ENCODE results near the gene RAB6B. TPM values are rescaled to one million over a fixed set of nuclear protein-coding genes. Genes with fewer than 3 reads are reported as not detected.

RAB6B gene
- total RNA-seq, 1 experiment from 2014 or later: 5.2 TPM

GRCh38 chr3:133853925-133854227 is 41.8 kb downstream of the RAB6B start:
- DNase-seq (ENCODE audit: low read depth, low spot score): no peak
- in situ Hi-C loops (cut with HindIII; ENCODE audit: low pct_unique_long_range_greater_than_20kb, low sequenced_read_pairs): no loop called here

GRCh38 chr3:133853063-133853924 is 42.4 kb downstream of the RAB6B start:
- DNase-seq (ENCODE audit: low read depth, low spot score): no peak
- in situ Hi-C loops (cut with HindIII; ENCODE audit: low pct_unique_long_range_greater_than_20kb, low sequenced_read_pairs): no loop called here

DNA sequence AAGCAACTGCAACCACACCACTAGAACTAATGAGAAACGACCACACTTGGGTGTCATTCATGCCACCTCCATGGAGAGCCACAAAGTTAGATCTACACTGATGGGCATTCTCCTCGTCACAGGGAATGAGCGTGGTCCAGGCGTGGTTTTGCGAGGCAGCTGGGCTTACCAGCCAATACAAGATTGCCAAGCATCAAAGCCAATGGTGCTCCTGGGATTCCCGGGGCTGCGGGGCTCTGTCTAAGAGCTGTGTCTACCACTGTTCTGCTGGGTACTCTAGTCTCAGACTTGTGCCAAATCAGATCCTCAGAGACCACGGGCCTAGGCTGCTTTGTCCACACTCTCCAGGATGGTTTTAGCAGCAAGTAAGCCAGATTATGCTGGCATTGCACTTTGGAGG is 43.8 kb downstream of the RAB6B start:
- in situ Hi-C loops (cut with HindIII; ENCODE audit: low pct_unique_long_range_greater_than_20kb, low sequenced_read_pairs): no loop called here
- DNase-seq (ENCODE audit: low read depth, low spot score): no peak

- DNase-seq (ENCODE audit: low read depth, low spot score): no peak
- in situ Hi-C loops (cut with HindIII; ENCODE audit: low pct_unique_long_range_greater_than_20kb, low sequenced_read_pairs): no loop called here
Observed at GRCh38 chr3:133851266-133851906, 44.3 kb downstream of the RAB6B start.

- in situ Hi-C loops (cut with HindIII; ENCODE audit: low pct_unique_long_range_greater_than_20kb, low sequenced_read_pairs): no loop called here
- DNase-seq (ENCODE audit: low read depth, low spot score): no peak
Observed at GRCh38 chr3:133850034-133850433, 45.6 kb downstream of the RAB6B start.

- in situ Hi-C loops (cut with HindIII; ENCODE audit: low pct_unique_long_range_greater_than_20kb, low sequenced_read_pairs): no loop called here
- DNase-seq (ENCODE audit: low read depth, low spot score): no peak
Observed at GRCh38 chr3:133849346-133849745, 46.3 kb downstream of the RAB6B start.

DNA sequence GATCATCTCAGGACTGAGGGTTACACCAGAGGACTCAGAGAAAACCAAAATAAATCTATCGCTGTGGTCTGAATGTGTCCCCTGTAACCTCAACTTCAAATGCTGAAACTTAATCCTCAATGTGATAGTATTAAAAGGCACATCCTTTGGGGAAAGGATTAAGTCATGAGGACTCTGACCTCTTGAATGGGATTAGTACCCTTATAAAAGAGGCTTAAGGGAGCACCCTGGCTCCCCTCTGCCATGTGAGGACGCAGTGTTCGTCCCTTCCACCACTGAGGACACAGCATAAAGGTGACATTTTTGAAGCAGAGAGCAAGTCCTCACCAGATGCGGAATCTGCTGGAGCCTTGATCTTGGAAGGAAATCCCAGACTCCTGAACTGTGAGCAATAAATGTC is 50.6 kb downstream of the RAB6B start:
- in situ Hi-C loops (cut with HindIII; ENCODE audit: low pct_unique_long_range_greater_than_20kb, low sequenced_read_pairs): no loop called here
- DNase-seq (ENCODE audit: low read depth, low spot score): no peak

DNA sequence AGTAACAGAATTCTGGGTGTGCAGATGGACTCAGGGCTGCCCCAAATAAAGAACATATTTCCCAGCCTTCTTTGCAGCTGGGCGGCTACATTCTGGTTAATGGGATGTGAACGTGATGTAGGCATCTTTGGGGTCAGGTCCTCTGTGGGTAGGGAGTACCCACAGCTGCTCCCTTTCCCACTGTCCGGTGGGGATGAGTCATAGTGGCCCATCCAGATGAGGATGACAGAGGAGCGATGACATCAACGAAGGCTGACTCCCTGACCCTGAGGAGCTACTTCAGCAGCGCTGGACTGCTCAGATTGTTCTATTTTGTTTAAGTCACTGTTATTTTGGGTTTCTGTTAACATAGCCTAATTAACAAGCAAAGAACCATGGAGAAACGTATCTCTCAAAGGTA is 52.0 kb downstream of the RAB6B start:
- in situ Hi-C loops (cut with HindIII; ENCODE audit: low pct_unique_long_range_greater_than_20kb, low sequenced_read_pairs): no loop called here
- DNase-seq (ENCODE audit: low read depth, low spot score): no peak

DNA sequence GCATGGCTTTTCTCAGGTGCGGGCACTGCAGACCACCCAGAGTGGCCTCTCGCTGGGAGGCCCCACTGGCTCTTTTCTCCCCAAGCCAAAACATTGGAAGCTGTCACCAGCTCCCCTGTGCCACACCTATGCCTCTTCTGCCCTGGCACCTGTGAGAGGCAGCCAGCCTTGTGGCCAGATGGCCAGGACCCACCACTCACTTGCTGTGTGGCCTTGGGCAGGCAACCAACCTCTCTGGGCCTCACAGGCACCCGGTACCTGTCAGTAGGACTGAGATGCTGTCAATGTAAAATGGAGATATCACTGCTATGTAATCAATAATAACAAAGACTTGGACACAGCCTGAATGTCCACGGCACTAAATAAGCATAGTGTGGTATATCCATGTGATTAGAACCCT is 53.5 kb downstream of the RAB6B start:
- no peak for DNase-seq (ENCODE audit: low read depth, low spot score)
- in situ Hi-C loops (cut with HindIII; ENCODE audit: low pct_unique_long_range_greater_than_20kb, low sequenced_read_pairs): no loop called here

- in situ Hi-C loops (cut with HindIII; ENCODE audit: low pct_unique_long_range_greater_than_20kb, low sequenced_read_pairs): no loop called here
- DNase-seq (ENCODE audit: low read depth, low spot score): no peak
Observed at GRCh38 chr3:133841196-133841595, 54.5 kb downstream of the RAB6B start.

DNA sequence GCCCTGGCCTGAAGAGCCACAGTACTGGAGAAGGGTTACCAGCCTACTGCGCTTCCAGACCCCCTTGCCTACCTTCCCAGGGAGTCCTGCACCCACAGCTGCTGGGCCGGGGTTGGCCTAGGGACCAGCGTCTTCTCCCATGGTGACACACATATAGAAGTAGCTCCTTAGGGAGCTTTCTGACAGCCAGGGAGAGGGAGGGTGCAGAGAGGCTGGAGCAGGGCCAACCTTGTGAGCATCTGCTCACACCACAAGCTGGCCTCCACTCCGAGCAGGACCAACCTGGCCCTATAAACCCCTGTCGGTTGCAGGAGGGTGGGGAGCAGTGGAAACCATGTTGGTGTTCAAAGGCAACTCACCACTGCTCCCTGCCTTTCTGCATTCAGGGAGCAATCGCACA is 54.9 kb downstream of the RAB6B start:
- in situ Hi-C loops (cut with HindIII; ENCODE audit: low pct_unique_long_range_greater_than_20kb, low sequenced_read_pairs): no loop called here

DNA sequence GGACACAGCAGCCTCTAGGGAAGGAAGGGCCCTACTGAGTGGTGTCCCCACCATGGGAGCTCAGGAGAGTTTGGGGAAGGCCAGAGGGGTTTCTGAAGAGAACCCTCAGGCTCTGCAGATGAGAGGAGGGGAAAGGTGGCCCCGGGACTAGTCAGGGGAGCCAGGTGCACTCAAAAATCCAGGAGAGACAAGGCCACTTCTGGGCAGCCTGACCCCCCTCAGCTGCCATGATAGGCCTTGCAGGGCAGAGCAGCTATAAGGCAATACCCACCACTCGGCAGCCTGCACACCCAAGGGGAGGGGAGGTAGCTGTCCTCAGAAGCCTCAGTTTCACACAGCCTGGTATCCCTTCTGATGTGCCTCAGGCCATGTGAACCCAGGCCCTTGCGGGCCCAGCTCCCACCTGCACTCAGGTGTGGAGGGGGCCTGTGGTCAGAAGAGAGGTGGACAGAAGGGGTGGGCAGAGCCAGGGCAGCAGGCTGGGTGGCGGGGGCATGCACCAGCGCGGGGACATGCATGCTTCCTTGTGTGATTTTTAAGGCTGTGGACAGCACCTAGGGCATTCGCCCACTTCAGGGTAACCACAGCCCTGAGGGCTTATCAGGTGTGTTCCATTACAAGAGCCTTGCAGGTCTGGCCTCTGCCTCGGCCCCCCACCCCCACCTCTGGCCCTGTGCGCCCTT is 55.5 kb downstream of the RAB6B start:
- in situ Hi-C loops (cut with HindIII; ENCODE audit: low pct_unique_long_range_greater_than_20kb, low sequenced_read_pairs): no loop called here
- no peak for DNase-seq (ENCODE audit: low read depth, low spot score)

More for the DNA sequence above, 54.9 kb downstream of the RAB6B start:
- no peak for DNase-seq (ENCODE audit: low read depth, low spot score)

DNA sequence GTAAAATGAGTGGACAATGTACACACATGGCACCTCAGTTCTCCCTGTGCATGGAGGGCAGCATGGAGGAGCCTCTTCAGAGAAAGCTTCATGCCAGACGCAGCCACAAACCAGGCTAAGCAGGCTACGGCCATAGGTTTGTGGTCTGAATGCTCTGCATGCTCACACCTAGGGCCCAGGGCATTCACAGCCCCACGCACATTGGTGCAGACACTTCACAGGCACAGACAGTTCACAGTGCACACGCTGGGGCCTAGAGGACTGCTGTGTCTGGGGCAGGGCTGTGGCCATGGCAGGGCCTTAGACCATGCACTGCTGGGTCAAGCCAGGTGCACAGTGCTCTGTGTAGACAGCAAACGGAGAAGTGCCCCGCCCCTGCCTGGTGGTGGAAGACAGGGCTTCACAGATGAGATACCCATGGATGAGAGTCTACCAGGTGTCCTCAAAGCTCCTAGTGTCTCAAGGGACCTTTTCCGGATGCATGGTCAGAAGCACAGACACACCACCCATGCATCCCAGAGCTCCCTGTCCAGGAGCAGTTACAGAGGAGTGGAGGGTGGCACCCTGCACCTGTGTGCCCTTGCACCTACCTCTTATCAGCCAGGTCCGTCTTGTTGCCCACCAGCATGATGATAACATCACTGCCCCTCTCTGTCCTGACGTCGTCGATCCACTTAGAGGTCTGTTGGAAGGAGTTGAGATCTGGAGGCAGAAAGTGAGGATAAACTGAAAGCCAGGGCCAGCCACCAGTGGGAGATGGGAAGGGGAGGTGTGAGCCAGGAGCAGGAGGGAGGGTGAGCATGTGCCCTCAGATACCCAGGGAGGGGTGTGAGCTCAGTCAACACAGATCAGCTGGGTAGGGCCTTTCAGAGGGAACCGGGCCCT is 56.5 kb downstream of the RAB6B start:
- no peak for DNase-seq (ENCODE audit: low read depth, low spot score)
- in situ Hi-C loops (cut with HindIII; ENCODE audit: low pct_unique_long_range_greater_than_20kb, low sequenced_read_pairs): no loop called here

- in situ Hi-C loops (cut with HindIII; ENCODE audit: low pct_unique_long_range_greater_than_20kb, low sequenced_read_pairs): no loop called here
Observed at GRCh38 chr3:133838296-133838789, 57.3 kb downstream of the RAB6B start.

GRCh38 chr3:133837487-133838295 is 58.0 kb downstream of the RAB6B start:
- DNase-seq (ENCODE audit: low read depth, low spot score): no peak
- in situ Hi-C loops (cut with HindIII; ENCODE audit: low pct_unique_long_range_greater_than_20kb, low sequenced_read_pairs): no loop called here

More at GRCh38 chr3:133838296-133838789, 57.3 kb downstream of the RAB6B start:
- no peak for DNase-seq (ENCODE audit: low read depth, low spot score)

- in situ Hi-C loops (cut with HindIII; ENCODE audit: low pct_unique_long_range_greater_than_20kb, low sequenced_read_pairs): no loop called here
- DNase-seq (ENCODE audit: low read depth, low spot score): no peak
Observed at GRCh38 chr3:133836497-133837158, 59.1 kb downstream of the RAB6B start.
